ENCODE results near the gene GPR153. TPM values are rescaled to one million over a fixed set of nuclear protein-coding genes. Genes with fewer than 3 reads are reported as not detected.

The GPR153 gene
- total and polyA plus RNA-seq, 2 donors (not counting 1 experiment from before 2014, with no cell fraction given), result 4.0 to 8.9 TPM

- Histone ChIP-seq H3K4me1 (ENCODE audit: control insufficient read depth, extremely low read depth, insufficient read depth, low read length) (peaks cover 4% of the 10 kb centered on the region), H2AFZ (ENCODE audit: low read length) (no peak overlapping the region), H4K20me1 (ENCODE audit: control insufficient read depth, extremely low read depth, insufficient read depth, low read length) (no peaks in the 10 kb centered on the region), H3K36me3 (ENCODE audit: control insufficient read depth, insufficient read depth, low read length) (peaks cover 2% of the 10 kb centered on the region), H3K27ac (ENCODE audit: insufficient read depth, low read length) (no peak overlapping the region), H3K9ac (ENCODE audit: insufficient read depth, low read length) (no peak overlapping the region), H3K4me2 (ENCODE audit: extremely low read depth, insufficient read depth, low read length) (no peak overlapping the region), H3K9me3 (ENCODE audit: control insufficient read depth, insufficient read depth, low read depth, low read length) (no peaks in the 10 kb centered on the region), H3K4me3 (replicated peaks in 1 of 4; ENCODE audit: control extremely low read depth in 1 of 4, insufficient read depth in 1 of 4, low read depth in 3 of 4, low read length in 4 of 4) (no peak overlapping the region), H3K27me3 (ENCODE audit: control insufficient read depth, insufficient read depth, low read length) (no peaks in the 10 kb centered on the region), H3K79me2 (ENCODE audit: control insufficient read depth, insufficient read depth, low read length) (no peaks in the 10 kb centered on the region)
- no peak for DNase-seq (ENCODE audit: low read depth in 2 of 2)
- TF ChIP-seq EZH2 (IDR thresholded peaks at IDR 0.05; ENCODE audit: low read length, missing control alignments) (no peak), CTCF (conservative IDR thresholded peaks at IDR 0.05 in 1 of 2, IDR thresholded peaks at IDR 0.05 in 1 of 2; ENCODE audit: low read depth in 1 of 2, low read length in 2 of 2) (no peak)
These were observed 20.9 kb upstream of the GPR153 start for GRCh38 chr1:6281511-6282402.

- no peak overlapping the region for H3K4me3 ChIP-seq (replicated peaks in 1 of 4; ENCODE audit: control extremely low read depth in 1 of 4, insufficient read depth in 1 of 4, low read depth in 3 of 4, low read length in 4 of 4)
- H4K20me1 ChIP-seq (ENCODE audit: control insufficient read depth, extremely low read depth, insufficient read depth, low read length), result no peaks in the 10 kb centered on the region
- peaks cover 11% of the 10 kb centered on the region for H3K4me1 ChIP-seq (ENCODE audit: control insufficient read depth, extremely low read depth, insufficient read depth, low read length)
- no peak overlapping the region for H3K27ac ChIP-seq (ENCODE audit: insufficient read depth, low read length)
- no peaks in the 10 kb centered on the region for H3K27me3 ChIP-seq (ENCODE audit: control insufficient read depth, insufficient read depth, low read length)
- H2AFZ ChIP-seq (ENCODE audit: low read length), result no peak overlapping the region
- H3K4me2 ChIP-seq (ENCODE audit: extremely low read depth, insufficient read depth, low read length), result no peak overlapping the region
- peak overlapping the region; percentile 8 for H3K9ac ChIP-seq (ENCODE audit: insufficient read depth, low read length)
- peaks cover 2% of the 10 kb centered on the region for H3K36me3 ChIP-seq (ENCODE audit: control insufficient read depth, insufficient read depth, low read length)
- DNase-seq (ENCODE audit: low read depth in 2 of 2), result peak in 1 of 2 donors; percentile 74
- H3K79me2 ChIP-seq (ENCODE audit: control insufficient read depth, insufficient read depth, low read length), result no peaks in the 10 kb centered on the region
- no peak for TF ChIP-seq EZH2 (IDR thresholded peaks at IDR 0.05; ENCODE audit: low read length, missing control alignments)
- peak; percentile 29 to 67 for TF ChIP-seq CTCF (conservative IDR thresholded peaks at IDR 0.05 in 1 of 2, IDR thresholded peaks at IDR 0.05 in 1 of 2; ENCODE audit: low read depth in 1 of 2, low read length in 2 of 2)
- H3K9me3 ChIP-seq (ENCODE audit: control insufficient read depth, insufficient read depth, low read depth, low read length), result no peaks in the 10 kb centered on the region
These were observed 20.0 kb upstream of the GPR153 start for GRCh38 chr1:6280761-6281451.

DNA sequence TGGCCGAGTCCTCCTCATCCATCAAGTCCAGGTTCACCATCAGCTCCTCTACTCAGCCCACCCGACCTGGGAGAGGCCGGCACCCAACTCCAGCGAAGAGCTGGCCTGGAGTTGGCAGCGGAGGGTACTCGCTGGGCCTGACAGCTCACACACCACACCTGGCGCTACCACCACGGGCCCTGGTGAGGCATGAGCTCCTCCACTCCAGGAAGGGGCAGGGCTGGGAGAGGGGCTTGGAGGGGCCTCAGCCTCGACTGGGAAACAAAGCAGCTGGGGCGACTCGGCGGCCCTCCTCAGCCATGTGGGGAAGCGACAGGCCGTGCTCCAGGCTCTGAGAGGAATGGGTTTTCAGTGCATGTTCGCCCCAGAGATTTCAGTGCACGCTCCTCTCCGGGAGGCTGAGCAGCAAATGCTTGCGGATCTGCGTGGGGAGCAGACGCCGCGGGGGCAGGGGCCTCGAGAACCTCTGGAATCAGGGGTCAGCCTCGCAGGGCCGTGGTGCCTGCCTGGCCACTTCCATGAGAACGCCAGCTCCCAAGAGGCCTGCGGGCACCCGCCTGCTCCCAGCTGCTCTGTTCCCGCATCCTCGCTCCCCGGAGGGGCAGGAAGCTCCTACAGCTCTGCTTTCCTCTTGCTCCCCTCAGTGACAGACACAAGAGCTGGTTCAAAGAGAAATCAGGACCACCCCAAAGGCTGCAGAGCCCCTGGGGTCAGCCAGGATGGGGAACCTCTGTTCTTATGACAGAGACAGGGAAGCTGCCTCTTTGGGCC, 18.9 kb upstream of the GPR153 start:
- no peaks in the 10 kb centered on the region for H3K9me3 ChIP-seq (ENCODE audit: control insufficient read depth, insufficient read depth, low read depth, low read length)
- no peaks in the 10 kb centered on the region for H3K27me3 ChIP-seq (ENCODE audit: control insufficient read depth, insufficient read depth, low read length)
- no peak overlapping the region for H3K9ac ChIP-seq (ENCODE audit: insufficient read depth, low read length)
- H3K4me3 ChIP-seq (replicated peaks in 1 of 4; ENCODE audit: control extremely low read depth in 1 of 4, insufficient read depth in 1 of 4, low read depth in 3 of 4, low read length in 4 of 4), result no peak overlapping the region
- TF ChIP-seq CTCF (conservative IDR thresholded peaks at IDR 0.05 in 1 of 2, IDR thresholded peaks at IDR 0.05 in 1 of 2; ENCODE audit: low read depth in 1 of 2, low read length in 2 of 2) (no peak), EZH2 (IDR thresholded peaks at IDR 0.05; ENCODE audit: low read length, missing control alignments) (no peak)
- peaks cover 2% of the 10 kb centered on the region for H3K36me3 ChIP-seq (ENCODE audit: control insufficient read depth, insufficient read depth, low read length)
- H3K79me2 ChIP-seq (ENCODE audit: control insufficient read depth, insufficient read depth, low read length), result no peaks in the 10 kb centered on the region
- H3K27ac ChIP-seq (ENCODE audit: insufficient read depth, low read length), result no peak overlapping the region
- H4K20me1 ChIP-seq (ENCODE audit: control insufficient read depth, extremely low read depth, insufficient read depth, low read length), result no peaks in the 10 kb centered on the region
- no peak for DNase-seq (ENCODE audit: low read depth in 2 of 2)
- H3K4me1 ChIP-seq (ENCODE audit: control insufficient read depth, extremely low read depth, insufficient read depth, low read length), result peaks cover 14% of the 10 kb centered on the region
- no peak overlapping the region for H3K4me2 ChIP-seq (ENCODE audit: extremely low read depth, insufficient read depth, low read length)
- no peak overlapping the region for H2AFZ ChIP-seq (ENCODE audit: low read length)
